DND-41 (cell line): ENCODE measurements around the gene DCLRE1C.

Source experiments
- ATAC-seq: fragments of 200-7000 bp; cut with Tn5 transposase; 3 replicates; pipeline ENCODE4 v1.9.1; 2021; ENCODE audit warnings: low read depth; ENCODE audit not compliant: insufficient read depth
- DNase-seq: peaks from one replicate; pipeline ENCODE4 v3.0.0-alpha.2; 2020
- H2AFZ ChIP-seq: 2 replicates; pipeline ENCODE4 v1.6.0; 2012; ENCODE audit warnings: low read depth, low read length
- H3K27ac ChIP-seq: 2 replicates; pipeline ENCODE4 v1.5.1; 2012; ENCODE audit warnings: low read length, inconsistent platforms
- H3K27me3 ChIP-seq: fragments of 200-600 bp; sonication (generic); 2 replicates; pipeline ENCODE4 v1.6.0; 2012; ENCODE audit warnings: low read length, mild to moderate bottlenecking, inconsistent platforms; ENCODE audit not compliant: insufficient read depth, poor library complexity
- H3K36me3 ChIP-seq: 2 replicates; pipeline ENCODE4 v1.5.1; 2012; ENCODE audit warnings: low read length, inconsistent platforms; ENCODE audit not compliant: insufficient read depth
- H3K4me1 ChIP-seq: 2 replicates; pipeline ENCODE4 v1.5.1; 2012; ENCODE audit warnings: mild to moderate bottlenecking, low read length; ENCODE audit not compliant: insufficient read depth
- H3K4me2 ChIP-seq: 2 replicates; pipeline ENCODE4 v1.6.0; 2012; ENCODE audit warnings: mild to moderate bottlenecking, moderate library complexity, low read length, inconsistent platforms; ENCODE audit not compliant: insufficient read depth
- H3K4me3 ChIP-seq, 2 experiments: fragments of 200-600 bp in 1 of 2; shearing (Covaris generic) in 1 of 2; 2 replicates each; pipeline ENCODE4 v1.5.1; 2012 to 2016; ENCODE audit warnings: inconsistent platforms in 2 of 2, low read length in 2 of 2, mild to moderate bottlenecking in 2 of 2, low read depth in 1 of 2, moderate library complexity in 1 of 2
- H3K79me2 ChIP-seq: 2 replicates; pipeline ENCODE4 v1.6.0; 2012; ENCODE audit warnings: low read length, inconsistent platforms; ENCODE audit not compliant: insufficient read depth
- H3K9ac ChIP-seq: 2 replicates; pipeline ENCODE4 v1.6.0; 2012; ENCODE audit warnings: low read depth, mild to moderate bottlenecking, inconsistent platforms, low read length, moderate library complexity
- H3K9me3 ChIP-seq: 2 replicates; pipeline ENCODE4 v1.5.1; 2012; ENCODE audit warnings: low read length, moderate library complexity, mild to moderate bottlenecking, inconsistent platforms; ENCODE audit not compliant: insufficient read depth, severe bottlenecking
- H4K20me1 ChIP-seq: 2 replicates; pipeline ENCODE4 v1.6.0; 2012; ENCODE audit warnings: low read length; ENCODE audit not compliant: insufficient read depth
- EZH2 ChIP-seq: IDR thresholded peaks from 3 replicates; pipeline ENCODE4 v1.6.1; 2012; ENCODE audit warnings: borderline replicate concordance, low read depth, mild to moderate bottlenecking, moderate library complexity, low read length, inconsistent platforms; ENCODE audit not compliant: severe bottlenecking
- TF ChIP-seq, protein P1 (sequence below): IDR thresholded peaks from 2 replicates; pipeline ENCODE4 v1.5.1; 2012; ENCODE audit warnings: borderline replicate concordance, low read length, moderate library complexity, mild to moderate bottlenecking; ENCODE audit not compliant: poor library complexity, severe bottlenecking; ENCODE audit errors: extremely low read depth

DCLRE1C gene

DNA sequence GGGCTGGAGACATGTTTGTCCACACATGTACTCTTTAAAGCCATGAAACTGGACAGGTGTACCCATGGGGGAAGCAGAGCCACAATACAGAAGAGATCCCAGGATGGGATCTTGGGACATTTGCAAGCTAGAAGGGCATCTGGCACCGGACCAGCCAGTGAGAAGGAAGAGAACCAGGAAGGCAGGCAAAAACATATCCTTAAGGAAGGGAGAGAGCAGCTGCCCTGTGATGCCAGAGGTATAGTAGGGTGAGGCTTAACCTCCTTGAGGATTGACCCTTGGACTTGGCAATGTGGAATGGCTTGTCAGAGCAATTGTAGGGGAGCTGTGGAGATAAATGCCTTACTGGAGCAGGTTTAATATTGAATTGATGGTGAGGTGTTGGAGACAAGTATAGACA lies 93.1 kb downstream of the DCLRE1C start:
- TF ChIP-seq, protein P1, sequence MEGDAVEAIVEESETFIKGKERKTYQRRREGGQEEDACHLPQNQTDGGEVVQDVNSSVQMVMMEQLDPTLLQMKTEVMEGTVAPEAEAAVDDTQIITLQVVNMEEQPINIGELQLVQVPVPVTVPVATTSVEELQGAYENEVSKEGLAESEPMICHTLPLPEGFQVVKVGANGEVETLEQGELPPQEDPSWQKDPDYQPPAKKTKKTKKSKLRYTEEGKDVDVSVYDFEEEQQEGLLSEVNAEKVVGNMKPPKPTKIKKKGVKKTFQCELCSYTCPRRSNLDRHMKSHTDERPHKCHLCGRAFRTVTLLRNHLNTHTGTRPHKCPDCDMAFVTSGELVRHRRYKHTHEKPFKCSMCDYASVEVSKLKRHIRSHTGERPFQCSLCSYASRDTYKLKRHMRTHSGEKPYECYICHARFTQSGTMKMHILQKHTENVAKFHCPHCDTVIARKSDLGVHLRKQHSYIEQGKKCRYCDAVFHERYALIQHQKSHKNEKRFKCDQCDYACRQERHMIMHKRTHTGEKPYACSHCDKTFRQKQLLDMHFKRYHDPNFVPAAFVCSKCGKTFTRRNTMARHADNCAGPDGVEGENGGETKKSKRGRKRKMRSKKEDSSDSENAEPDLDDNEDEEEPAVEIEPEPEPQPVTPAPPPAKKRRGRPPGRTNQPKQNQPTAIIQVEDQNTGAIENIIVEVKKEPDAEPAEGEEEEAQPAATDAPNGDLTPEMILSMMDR, result no peak
- TF ChIP-seq EZH2, result no peak
- Histone ChIP-seq H3K27ac (no peak overlapping the region), H3K36me3 (peaks cover 52% of the 10 kb centered on the region), H3K27me3 (no peaks in the 10 kb centered on the region), H3K79me2 (no peaks in the 10 kb centered on the region), H3K4me1 (peaks cover 3% of the 10 kb centered on the region; the same call in 1 of the 2 replicates), H4K20me1 (no peaks in the 10 kb centered on the region), H2AFZ (no peak overlapping the region), H3K9ac (no peak overlapping the region), H3K9me3 (no peaks in the 10 kb centered on the region), H3K4me3 (no peak overlapping the region), H3K4me2 (no peak overlapping the region)
- DNase-seq (no peak), ATAC-seq (no peak)

DNA sequence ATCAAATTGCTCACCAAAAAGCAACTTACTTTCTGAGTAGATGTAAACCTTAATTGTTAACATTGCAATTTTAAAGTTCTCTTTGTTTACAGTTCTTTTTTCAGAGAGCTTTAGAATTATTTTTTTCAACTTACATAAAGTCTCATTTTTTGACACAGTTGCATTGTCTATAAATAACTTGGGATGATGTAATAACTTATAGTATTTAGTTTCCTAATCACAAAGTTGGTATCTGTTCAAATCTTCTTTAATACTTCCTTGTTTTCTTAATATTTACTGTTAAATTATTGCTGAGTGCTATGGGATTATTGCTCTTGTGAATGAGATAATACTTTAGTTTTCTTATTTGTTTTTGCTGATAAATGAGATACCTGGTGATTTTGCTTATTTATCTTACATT lies 94.1 kb downstream of the DCLRE1C start:
- Histone ChIP-seq H3K9ac (no peak overlapping the region), H4K20me1 (no peaks in the 10 kb centered on the region), H3K4me1 (peaks cover 3% of the 10 kb centered on the region; the same call in 1 of the 2 replicates), H3K27ac (no peak overlapping the region), H2AFZ (no peak overlapping the region), H3K36me3 (peaks cover 57% of the 10 kb centered on the region), H3K4me3 (no peak overlapping the region), H3K9me3 (no peaks in the 10 kb centered on the region), H3K79me2 (no peaks in the 10 kb centered on the region), H3K27me3 (no peaks in the 10 kb centered on the region), H3K4me2 (no peak overlapping the region)
- no peak for ATAC-seq
- no peak for DNase-seq
- no peak for TF ChIP-seq EZH2
- TF ChIP-seq, protein P1, result no peak

DNA sequence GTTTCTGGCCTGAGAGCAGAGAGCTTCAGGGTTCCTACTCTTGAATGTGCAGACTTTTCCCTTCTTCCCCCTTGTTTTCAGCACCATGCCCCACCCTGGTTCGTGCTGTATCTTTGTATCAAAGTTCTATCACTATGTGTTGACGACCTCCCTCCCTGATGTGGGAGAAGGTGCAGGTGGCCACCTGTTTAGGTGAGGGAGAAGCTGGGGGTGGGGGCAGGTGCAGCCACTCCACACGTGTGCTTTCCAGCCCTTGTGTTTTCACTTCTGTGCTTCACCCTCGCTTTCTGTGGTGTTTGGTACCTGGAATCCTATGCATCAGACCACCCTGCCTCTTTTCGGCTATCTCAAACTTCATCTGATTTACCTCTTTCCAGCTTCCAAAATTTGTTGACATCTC lies 94.9 kb downstream of the DCLRE1C start:
- no peak overlapping the region for H3K9ac ChIP-seq
- H3K36me3 ChIP-seq, result peaks cover 62% of the 10 kb centered on the region
- DNase-seq (no peak), ATAC-seq (no peak)
- H3K79me2 ChIP-seq, result no peaks in the 10 kb centered on the region
- H3K4me2 ChIP-seq, result no peak overlapping the region
- TF ChIP-seq, protein P1, result no peak
- no peak for TF ChIP-seq EZH2
- H3K4me3 ChIP-seq, result no peak overlapping the region
- no peaks in the 10 kb centered on the region for H3K4me1 ChIP-seq
- no peak overlapping the region for H2AFZ ChIP-seq
- H4K20me1 ChIP-seq, result no peaks in the 10 kb centered on the region
- no peaks in the 10 kb centered on the region for H3K27me3 ChIP-seq
- H3K27ac ChIP-seq, result no peak overlapping the region
- H3K9me3 ChIP-seq, result no peaks in the 10 kb centered on the region

DNA sequence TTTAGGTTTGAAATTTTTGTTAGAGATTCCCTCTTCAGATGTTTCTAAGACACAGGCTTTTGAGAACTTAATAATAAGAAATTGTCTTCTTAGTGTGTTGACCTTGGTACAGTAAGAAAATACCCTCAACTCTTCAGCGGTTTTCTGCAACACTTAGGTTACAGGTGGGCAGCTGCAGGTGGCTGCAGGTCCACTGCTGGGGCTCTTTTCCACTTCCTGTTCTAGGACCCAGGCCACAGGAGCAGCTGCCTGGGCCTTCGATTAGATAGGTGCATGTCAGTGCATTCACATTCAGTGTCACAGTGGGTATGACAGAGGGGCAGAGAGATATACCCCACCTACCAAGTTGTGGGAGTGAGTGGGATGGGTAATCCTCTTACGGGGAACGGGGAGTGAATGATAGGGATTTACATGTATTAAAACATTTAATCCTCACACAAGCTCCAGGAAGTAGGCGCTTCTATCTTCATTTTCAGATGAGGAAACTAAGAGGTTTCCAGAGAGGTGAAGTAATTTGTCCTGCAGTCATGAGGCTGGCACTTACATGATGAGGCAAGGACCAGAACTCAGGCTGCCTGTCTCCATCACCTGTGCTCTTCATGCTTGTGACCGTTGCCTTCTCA lies 95.4 kb downstream of the DCLRE1C start:
- DNase-seq (no peak), ATAC-seq (no peak)
- Histone ChIP-seq H3K4me1 (no peaks in the 10 kb centered on the region), H2AFZ (no peak overlapping the region), H3K36me3 (peaks cover 60% of the 10 kb centered on the region), H4K20me1 (no peaks in the 10 kb centered on the region), H3K27ac (no peak overlapping the region), H3K4me3 (no peak overlapping the region), H3K4me2 (no peak overlapping the region), H3K9ac (no peak overlapping the region), H3K79me2 (no peaks in the 10 kb centered on the region), H3K9me3 (no peaks in the 10 kb centered on the region), H3K27me3 (no peaks in the 10 kb centered on the region)
- no peak for TF ChIP-seq EZH2
- TF ChIP-seq, protein P1, result no peak
